ENCODE data around the gene SYNPO.

DNA sequence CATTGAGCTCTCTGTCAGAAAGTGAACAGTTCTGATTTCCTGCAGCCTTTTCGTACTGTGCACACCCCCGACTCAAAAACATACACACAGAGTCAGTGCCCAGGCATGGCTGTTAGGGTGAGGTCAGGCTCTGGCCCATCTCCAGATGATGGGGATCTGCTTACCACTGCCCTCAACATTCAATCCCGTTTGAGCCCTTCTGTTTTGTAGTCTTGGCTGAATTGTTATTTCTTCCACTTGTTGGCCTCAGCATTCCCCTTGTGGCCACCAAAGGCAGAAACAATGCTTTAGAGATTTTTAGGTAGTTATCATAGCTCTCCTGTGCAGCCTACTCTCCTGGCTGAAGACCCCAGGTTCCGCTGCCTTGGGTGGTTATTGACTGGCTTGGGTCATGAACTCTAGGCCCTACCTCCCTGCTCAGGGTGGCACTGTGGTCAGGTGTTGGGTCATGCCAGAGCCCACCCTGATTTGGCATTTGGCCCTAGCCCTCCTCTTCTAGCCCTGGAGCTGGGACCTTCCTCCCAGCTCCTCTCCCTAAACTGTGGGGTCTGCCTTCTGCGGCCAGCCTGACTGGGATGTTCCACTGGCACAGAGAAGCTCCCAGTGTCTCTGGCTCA is 12.8 kb downstream of the SYNPO start:
- TF ChIP-seq, protein P1, sequence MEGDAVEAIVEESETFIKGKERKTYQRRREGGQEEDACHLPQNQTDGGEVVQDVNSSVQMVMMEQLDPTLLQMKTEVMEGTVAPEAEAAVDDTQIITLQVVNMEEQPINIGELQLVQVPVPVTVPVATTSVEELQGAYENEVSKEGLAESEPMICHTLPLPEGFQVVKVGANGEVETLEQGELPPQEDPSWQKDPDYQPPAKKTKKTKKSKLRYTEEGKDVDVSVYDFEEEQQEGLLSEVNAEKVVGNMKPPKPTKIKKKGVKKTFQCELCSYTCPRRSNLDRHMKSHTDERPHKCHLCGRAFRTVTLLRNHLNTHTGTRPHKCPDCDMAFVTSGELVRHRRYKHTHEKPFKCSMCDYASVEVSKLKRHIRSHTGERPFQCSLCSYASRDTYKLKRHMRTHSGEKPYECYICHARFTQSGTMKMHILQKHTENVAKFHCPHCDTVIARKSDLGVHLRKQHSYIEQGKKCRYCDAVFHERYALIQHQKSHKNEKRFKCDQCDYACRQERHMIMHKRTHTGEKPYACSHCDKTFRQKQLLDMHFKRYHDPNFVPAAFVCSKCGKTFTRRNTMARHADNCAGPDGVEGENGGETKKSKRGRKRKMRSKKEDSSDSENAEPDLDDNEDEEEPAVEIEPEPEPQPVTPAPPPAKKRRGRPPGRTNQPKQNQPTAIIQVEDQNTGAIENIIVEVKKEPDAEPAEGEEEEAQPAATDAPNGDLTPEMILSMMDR (IDR thresholded peaks at IDR 0.05) = no peak
- TF ChIP-seq POLR2A (IDR thresholded peaks at IDR 0.05; ENCODE audit: low read length) = no peak
